Measurements from ENCODE around the gene GRHL1.

Gene GRHL1

DNA sequence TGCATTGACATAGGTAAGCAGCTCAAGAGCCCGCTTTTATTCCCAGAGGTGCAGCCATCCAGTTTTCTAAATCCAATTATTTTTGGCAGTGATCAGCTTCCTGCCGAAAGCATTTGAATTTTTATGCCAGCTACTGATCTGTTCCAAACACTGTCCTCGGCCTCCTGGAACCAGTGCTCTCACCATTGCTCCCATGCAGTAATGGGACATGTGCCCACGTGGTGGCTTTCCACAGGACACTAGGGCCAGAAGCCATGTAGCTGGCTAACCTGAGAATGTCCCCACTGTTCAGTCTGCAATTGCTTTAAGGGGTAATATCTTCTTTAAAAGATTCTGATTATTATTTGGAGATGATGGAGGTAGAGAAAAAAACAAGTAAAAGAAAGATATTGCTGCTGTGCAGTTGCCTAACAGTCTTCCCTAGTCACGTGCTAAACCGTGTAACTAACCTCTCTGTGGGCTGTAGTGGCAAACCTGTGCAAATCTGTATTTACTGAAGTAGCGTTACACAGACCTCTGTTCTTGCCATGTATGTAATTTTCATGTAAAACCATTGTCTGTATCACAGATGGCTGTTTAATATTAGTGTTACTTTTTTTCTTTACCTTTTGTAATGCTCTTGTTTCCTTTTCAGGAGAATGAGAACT is 13.0 kb downstream of the GRHL1 start:
- TF ChIP-seq, protein P1, sequence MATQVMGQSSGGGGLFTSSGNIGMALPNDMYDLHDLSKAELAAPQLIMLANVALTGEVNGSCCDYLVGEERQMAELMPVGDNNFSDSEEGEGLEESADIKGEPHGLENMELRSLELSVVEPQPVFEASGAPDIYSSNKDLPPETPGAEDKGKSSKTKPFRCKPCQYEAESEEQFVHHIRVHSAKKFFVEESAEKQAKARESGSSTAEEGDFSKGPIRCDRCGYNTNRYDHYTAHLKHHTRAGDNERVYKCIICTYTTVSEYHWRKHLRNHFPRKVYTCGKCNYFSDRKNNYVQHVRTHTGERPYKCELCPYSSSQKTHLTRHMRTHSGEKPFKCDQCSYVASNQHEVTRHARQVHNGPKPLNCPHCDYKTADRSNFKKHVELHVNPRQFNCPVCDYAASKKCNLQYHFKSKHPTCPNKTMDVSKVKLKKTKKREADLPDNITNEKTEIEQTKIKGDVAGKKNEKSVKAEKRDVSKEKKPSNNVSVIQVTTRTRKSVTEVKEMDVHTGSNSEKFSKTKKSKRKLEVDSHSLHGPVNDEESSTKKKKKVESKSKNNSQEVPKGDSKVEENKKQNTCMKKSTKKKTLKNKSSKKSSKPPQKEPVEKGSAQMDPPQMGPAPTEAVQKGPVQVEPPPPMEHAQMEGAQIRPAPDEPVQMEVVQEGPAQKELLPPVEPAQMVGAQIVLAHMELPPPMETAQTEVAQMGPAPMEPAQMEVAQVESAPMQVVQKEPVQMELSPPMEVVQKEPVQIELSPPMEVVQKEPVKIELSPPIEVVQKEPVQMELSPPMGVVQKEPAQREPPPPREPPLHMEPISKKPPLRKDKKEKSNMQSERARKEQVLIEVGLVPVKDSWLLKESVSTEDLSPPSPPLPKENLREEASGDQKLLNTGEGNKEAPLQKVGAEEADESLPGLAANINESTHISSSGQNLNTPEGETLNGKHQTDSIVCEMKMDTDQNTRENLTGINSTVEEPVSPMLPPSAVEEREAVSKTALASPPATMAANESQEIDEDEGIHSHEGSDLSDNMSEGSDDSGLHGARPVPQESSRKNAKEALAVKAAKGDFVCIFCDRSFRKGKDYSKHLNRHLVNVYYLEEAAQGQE (IDR thresholded peaks at IDR 0.05; ENCODE audit: insufficient read depth in 1 of 2, low read depth in 2 of 2, low read length in 2 of 2), result no peak
- TF ChIP-seq SIN3A (IDR thresholded peaks at IDR 0.05; ENCODE audit: borderline replicate concordance, insufficient read depth, low read length) (no peak), FOXP2 (optimal IDR thresholded peaks at IDR 0.05; ENCODE audit: borderline replicate concordance, extremely low read depth, extremely low read length, insufficient read depth) (no peak), POLR2AphosphoS5 (IDR thresholded peaks at IDR 0.05; ENCODE audit: low read depth, low read length) (no peak), TAF1 (IDR thresholded peaks at IDR 0.05; ENCODE audit: borderline replicate concordance, insufficient read depth, low read length) (no peak)

DNA sequence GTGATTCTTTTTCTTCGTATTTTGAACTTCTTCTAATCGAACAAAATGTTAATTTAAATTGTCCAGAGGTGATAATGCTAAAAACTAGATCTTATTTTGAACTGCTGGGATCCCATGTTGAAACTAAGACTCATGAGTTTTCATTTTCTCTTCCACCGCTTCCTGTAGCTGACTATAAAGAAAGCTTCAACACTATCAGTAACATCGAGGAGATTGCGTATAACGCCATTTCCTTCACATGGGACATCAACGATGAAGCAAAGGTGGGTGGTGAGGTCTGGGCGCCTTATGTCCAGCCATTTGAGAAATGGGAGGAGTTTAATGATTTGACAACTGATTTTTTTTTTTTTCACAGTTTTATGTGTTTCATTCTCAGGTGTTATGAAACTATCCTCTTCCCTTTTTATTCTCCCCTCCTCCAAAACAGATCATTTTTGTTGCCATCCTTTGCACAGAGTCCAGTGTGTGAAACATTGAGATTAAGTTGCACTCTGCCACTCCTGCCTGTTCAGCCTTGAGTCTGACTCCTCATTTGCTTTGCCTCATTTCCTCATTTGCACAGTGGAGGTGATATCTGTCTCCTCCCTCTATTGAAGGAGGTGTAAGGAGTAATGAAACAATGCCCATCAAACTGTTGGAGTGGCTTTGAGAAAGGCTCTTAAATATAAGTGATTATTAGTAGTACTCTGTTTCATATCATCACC is 13.8 kb downstream of the GRHL1 start:
- no peak for TF ChIP-seq FOXP2 (optimal IDR thresholded peaks at IDR 0.05; ENCODE audit: borderline replicate concordance, extremely low read depth, extremely low read length, insufficient read depth)
- no peak for TF ChIP-seq POLR2AphosphoS5 (IDR thresholded peaks at IDR 0.05; ENCODE audit: low read depth, low read length)
- TF ChIP-seq, protein P1 (IDR thresholded peaks at IDR 0.05; ENCODE audit: insufficient read depth in 1 of 2, low read depth in 2 of 2, low read length in 2 of 2), result no peak
- no peak for TF ChIP-seq TAF1 (IDR thresholded peaks at IDR 0.05; ENCODE audit: borderline replicate concordance, insufficient read depth, low read length)
- TF ChIP-seq SIN3A (IDR thresholded peaks at IDR 0.05; ENCODE audit: borderline replicate concordance, insufficient read depth, low read length), result no peak

DNA sequence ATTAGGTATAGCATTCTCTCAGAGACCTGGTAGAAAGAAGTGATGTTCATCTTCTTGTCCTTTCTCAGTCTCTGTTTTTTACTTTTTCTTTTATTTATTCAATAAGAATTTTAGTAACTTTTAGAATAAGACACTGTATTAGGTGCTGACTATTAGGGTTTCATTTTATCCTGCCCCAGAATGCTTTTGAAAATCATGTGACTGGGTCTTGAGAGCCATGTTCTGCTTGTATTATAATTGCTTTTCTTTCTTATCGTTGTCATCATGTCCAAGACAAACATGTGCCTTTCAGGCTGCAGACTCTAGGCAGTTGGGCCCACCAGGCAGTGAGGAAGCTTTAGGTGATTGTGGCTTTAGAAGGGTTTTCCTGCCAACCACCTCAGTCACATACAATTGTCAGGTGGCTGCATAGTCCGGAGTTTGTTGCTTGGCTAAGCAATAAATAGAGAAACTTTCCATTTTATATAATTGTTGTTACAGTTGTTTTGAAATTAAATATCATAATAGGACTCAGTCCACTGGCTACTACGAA is 15.1 kb downstream of the GRHL1 start:
- TF ChIP-seq POLR2AphosphoS5 (IDR thresholded peaks at IDR 0.05; ENCODE audit: low read depth, low read length) (no peak), TAF1 (IDR thresholded peaks at IDR 0.05; ENCODE audit: borderline replicate concordance, insufficient read depth, low read length) (no peak), FOXP2 (optimal IDR thresholded peaks at IDR 0.05; ENCODE audit: borderline replicate concordance, extremely low read depth, extremely low read length, insufficient read depth) (no peak), SIN3A (IDR thresholded peaks at IDR 0.05; ENCODE audit: borderline replicate concordance, insufficient read depth, low read length) (no peak)
- TF ChIP-seq, protein P1 (IDR thresholded peaks at IDR 0.05; ENCODE audit: insufficient read depth in 1 of 2, low read depth in 2 of 2, low read length in 2 of 2), result no peak

DNA sequence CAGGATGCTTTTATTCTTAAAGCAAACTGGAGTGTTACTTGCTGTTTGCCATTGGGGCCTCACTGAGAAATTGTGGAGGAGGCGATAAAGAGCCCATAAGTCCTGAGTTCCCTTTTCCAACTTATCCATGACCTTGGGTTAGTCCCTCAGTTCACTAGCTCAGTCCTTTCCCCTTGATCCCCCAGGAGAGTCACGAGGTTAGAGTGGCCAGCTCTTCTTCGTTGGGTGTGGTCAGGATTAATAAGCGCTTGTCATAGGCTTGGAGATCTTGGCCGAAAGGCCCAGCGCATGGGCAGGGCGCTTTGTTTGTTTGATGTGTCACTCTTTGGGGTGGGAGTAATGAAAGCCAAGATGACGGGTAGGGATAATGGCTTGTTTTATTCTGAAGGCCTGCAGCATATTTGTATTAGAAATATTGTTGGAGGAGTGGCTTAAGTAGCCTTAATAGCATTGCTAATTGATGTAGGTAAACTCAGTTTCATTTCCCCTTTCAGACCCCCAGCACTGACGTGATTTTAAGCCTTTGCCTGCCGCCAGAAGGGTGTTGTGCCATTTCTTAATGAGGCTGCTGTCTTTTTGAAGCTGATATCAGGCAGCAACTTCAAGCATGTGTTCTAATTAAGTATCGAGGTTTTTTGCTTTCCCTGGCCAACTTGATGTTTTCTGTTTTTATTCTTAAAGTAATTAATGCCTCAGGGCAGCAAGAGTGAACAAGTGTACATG is 15.7 kb downstream of the GRHL1 start:
- TF ChIP-seq POLR2AphosphoS5 (IDR thresholded peaks at IDR 0.05; ENCODE audit: low read depth, low read length), result no peak
- TF ChIP-seq, protein P1 (IDR thresholded peaks at IDR 0.05; ENCODE audit: insufficient read depth in 1 of 2, low read depth in 2 of 2, low read length in 2 of 2), result no peak
- no peak for TF ChIP-seq SIN3A (IDR thresholded peaks at IDR 0.05; ENCODE audit: borderline replicate concordance, insufficient read depth, low read length)
- no peak for TF ChIP-seq TAF1 (IDR thresholded peaks at IDR 0.05; ENCODE audit: borderline replicate concordance, insufficient read depth, low read length)
- TF ChIP-seq FOXP2 (optimal IDR thresholded peaks at IDR 0.05; ENCODE audit: borderline replicate concordance, extremely low read depth, extremely low read length, insufficient read depth), result no peak
